ENCODE results near the gene OLFML2B.
"Not testable (repeated sequence)": the region's sequence is repeated elsewhere in the genome, so short reads cannot be mapped to it uniquely, and the experiment has no call there.

- TF ChIP-seq CTCF (IDR thresholded peaks at IDR 0.05; ENCODE audit: borderline replicate concordance, extremely low read depth, low read length, poor library complexity, severe bottlenecking); EZH2 (IDR thresholded peaks at IDR 0.05; ENCODE audit: borderline replicate concordance, low read depth, low read length, severe bottlenecking): not testable (repeated sequence)
Observed at GRCh38 chr1:162017791-162018190, 5.9 kb downstream of the OLFML2B start.
